ENCODE results near the gene EBLN1. TPM values are rescaled to one million over a fixed set of nuclear protein-coding genes. Genes with fewer than 3 reads are reported as not detected.

Gene EBLN1
- total RNA-seq, 6 donors from 2014 or later, result not detected

DNA sequence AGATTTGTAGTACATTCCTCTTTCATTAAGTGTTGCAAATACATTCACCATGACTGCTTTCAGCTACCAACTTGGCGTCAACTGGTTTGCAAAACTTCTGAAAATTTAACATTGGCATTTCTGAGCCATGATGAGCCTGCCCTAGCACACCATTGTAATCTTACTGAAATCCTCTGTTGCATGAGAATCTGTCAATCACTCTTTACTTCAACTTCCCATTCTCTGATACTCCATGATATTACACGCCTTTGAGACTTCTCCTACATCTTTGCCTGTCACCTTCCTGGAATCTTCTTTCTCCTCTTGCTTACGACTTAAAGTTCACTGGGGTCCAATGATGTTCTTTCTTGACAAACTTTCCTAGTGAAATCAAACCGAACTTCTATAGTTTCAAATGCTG is 32.2 kb downstream of the EBLN1 start:
- Histone ChIP-seq H3K36me3 (no peaks in the 10 kb centered on the region), H3K4me1 (no peaks in the 10 kb centered on the region), H3K27me3 (no peaks in the 10 kb centered on the region), H3K27ac (no peak overlapping the region), H3K9me3 (peaks cover 0 to 3% (median 0%) of the 10 kb centered on the region in 4 donors), H3K4me3 (no peak overlapping the region)
- TF ChIP-seq POLR2AphosphoS5 (IDR thresholded peaks at IDR 0.05) (no peak), POLR2A (IDR thresholded peaks at IDR 0.05) (no peak), EP300 (IDR thresholded peaks at IDR 0.05) (no peak)
- TF ChIP-seq, protein P1, sequence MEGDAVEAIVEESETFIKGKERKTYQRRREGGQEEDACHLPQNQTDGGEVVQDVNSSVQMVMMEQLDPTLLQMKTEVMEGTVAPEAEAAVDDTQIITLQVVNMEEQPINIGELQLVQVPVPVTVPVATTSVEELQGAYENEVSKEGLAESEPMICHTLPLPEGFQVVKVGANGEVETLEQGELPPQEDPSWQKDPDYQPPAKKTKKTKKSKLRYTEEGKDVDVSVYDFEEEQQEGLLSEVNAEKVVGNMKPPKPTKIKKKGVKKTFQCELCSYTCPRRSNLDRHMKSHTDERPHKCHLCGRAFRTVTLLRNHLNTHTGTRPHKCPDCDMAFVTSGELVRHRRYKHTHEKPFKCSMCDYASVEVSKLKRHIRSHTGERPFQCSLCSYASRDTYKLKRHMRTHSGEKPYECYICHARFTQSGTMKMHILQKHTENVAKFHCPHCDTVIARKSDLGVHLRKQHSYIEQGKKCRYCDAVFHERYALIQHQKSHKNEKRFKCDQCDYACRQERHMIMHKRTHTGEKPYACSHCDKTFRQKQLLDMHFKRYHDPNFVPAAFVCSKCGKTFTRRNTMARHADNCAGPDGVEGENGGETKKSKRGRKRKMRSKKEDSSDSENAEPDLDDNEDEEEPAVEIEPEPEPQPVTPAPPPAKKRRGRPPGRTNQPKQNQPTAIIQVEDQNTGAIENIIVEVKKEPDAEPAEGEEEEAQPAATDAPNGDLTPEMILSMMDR (IDR thresholded peaks at IDR 0.05), result no peak
- 80 to 88% methylated on average over 4 of the region's 4 CpGs for WGBS, 2 donors
- DNase-seq, result no peak
- ATAC-seq (ENCODE audit: low FRiP score in 2 of 2), result no peak

DNA sequence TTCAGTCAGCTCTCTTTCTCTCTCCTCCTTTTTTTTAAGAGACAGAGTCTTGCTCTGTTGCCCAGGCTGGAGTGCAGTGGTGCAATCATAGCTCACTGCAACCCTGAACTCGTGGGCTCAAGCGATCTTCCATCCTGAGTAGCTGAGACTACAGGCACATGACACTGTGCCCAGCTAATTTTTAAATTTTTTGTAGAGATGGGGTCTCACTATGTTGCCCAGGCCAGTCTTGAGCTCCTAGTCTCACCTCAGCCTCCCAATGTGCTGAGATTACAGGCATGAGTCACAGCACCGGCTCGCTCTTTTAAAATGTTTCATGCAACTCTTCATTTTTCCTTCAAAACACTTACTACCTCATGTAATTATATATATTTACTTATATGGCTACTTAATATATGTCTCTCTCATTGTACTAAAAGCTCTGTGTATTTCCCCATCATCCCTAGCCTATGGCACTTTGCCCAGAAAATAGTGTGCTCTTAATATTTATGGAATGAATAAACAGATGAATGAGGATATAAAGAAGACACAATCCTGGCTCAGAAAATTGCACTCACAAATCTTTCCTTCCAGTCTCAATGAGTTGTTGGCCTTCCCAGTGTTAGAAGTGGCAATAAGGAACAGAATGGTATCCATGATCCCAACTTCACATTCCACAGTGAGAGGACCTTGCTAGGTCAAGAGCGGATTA is 33.9 kb downstream of the EBLN1 start:
- H3K9me3 ChIP-seq, result peaks cover 0 to 3% (median 0%) of the 10 kb centered on the region in 4 donors
- no peaks in the 10 kb centered on the region for H3K36me3 ChIP-seq
- H3K27me3 ChIP-seq, result no peaks in the 10 kb centered on the region
- no peak overlapping the region for H3K27ac ChIP-seq
- DNase-seq, result no peak
- no peak for ATAC-seq (ENCODE audit: low FRiP score in 2 of 2)
- TF ChIP-seq EP300 (IDR thresholded peaks at IDR 0.05), result no peak
- no peak overlapping the region for H3K4me3 ChIP-seq
- WGBS, 2 donors, result 76 to 79% methylated on average over 5 of the region's 5 CpGs
- no peaks in the 10 kb centered on the region for H3K4me1 ChIP-seq

DNA sequence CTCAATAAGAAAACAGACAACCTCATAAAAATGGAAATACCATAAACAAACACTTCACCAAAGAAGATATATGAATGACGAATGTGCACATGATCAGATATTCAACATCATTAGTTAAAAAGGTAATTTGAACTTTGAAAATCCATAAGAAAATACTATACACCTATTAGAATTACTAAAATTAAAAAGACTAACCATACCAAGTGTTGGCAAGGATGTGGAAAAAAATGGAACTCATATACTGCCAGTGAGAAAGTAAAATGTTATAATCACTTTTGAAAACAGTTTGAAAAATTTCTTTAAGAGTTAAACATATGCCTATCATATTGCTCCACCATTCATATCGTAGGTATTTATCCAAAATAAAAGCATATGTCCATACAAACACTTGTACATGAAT is 37.1 kb downstream of the EBLN1 start:
- ATAC-seq (ENCODE audit: low FRiP score in 2 of 2), result no peak
- H3K4me1 ChIP-seq, result no peaks in the 10 kb centered on the region
- peaks cover 0 to 3% (median 0%) of the 10 kb centered on the region in 4 donors for H3K9me3 ChIP-seq
- no peaks in the 10 kb centered on the region for H3K36me3 ChIP-seq
- 85 to 92% methylated on average over 2 of the region's 2 CpGs for WGBS, 2 donors
- H3K4me3 ChIP-seq, result no peak overlapping the region
- no peak for TF ChIP-seq POLR2AphosphoS5 (IDR thresholded peaks at IDR 0.05)
- no peak for TF ChIP-seq EP300 (IDR thresholded peaks at IDR 0.05)
- TF ChIP-seq, protein P1 (IDR thresholded peaks at IDR 0.05), result no peak
- no peak for TF ChIP-seq POLR2A (IDR thresholded peaks at IDR 0.05)
- DNase-seq, result no peak
- H3K27ac ChIP-seq, result no peak overlapping the region
- no peaks in the 10 kb centered on the region for H3K27me3 ChIP-seq

DNA sequence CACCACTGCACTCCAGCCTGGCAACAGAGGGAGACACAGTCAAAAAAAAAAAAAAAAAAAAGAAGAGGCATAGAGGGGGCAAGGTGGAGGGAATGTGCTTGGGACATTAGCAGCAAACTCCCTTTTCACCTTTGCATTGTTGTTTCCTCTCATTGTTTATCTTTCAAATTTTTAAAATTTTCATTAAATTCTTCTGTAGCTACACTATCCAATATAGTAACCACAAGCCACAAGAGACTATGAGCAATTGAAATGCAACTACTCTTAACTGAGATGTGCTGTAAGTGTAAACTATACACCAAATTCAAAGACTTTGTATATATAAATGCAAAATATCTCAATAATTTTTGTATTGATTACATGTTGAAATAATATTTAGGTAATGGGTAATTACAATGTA is 43.4 kb downstream of the EBLN1 start:
- Histone ChIP-seq H3K9me3 (peaks cover 0 to 5% (median 2%) of the 10 kb centered on the region in 4 donors), H3K4me3 (no peak overlapping the region), H3K27me3 (no peaks in the 10 kb centered on the region), H3K27ac (no peak overlapping the region), H3K36me3 (no peaks in the 10 kb centered on the region), H3K4me1 (no peaks in the 10 kb centered on the region)
- no peak for ATAC-seq (ENCODE audit: low FRiP score in 2 of 2)
- DNase-seq, result no peak
- TF ChIP-seq, protein P1 (IDR thresholded peaks at IDR 0.05), result no peak
- TF ChIP-seq POLR2A (IDR thresholded peaks at IDR 0.05), result no peak
- no peak for TF ChIP-seq POLR2AphosphoS5 (IDR thresholded peaks at IDR 0.05)
- no peak for TF ChIP-seq EP300 (IDR thresholded peaks at IDR 0.05)

DNA sequence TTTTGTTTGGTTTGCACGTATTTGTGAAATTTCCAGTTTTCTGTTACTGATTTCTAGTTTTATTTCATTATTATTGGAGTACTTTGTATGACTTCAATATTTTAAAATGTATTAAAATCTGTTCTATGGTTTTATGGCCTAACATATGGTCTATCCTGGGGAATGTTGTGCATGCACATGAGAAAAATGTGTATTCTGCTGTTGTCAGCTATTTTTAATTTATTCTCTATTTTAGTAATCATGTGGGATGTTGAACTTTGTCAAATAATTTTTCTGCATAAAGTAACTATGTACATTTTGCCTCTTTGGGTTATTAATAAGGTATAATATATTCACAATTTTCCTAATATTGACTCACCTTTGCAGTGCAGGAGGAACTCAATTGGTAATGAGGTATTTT is 46.7 kb downstream of the EBLN1 start:
- TF ChIP-seq EP300 (IDR thresholded peaks at IDR 0.05), result no peak
- TF ChIP-seq POLR2A (IDR thresholded peaks at IDR 0.05), result no peak
- TF ChIP-seq, protein P1 (IDR thresholded peaks at IDR 0.05), result no peak
- no peak for TF ChIP-seq POLR2AphosphoS5 (IDR thresholded peaks at IDR 0.05)
- DNase-seq (no peak), ATAC-seq (ENCODE audit: low FRiP score in 2 of 2) (no peak)
- H3K9me3 ChIP-seq, result peaks cover 0 to 5% (median 2%) of the 10 kb centered on the region in 4 donors
- H3K27me3 ChIP-seq, result no peaks in the 10 kb centered on the region
- H3K4me3 ChIP-seq, result no peak overlapping the region
- H3K4me1 ChIP-seq, result no peaks in the 10 kb centered on the region
- no peaks in the 10 kb centered on the region for H3K36me3 ChIP-seq
- 89 to 90% methylated on average over 1 of the region's 1 CpG for WGBS, 2 donors
- no peak overlapping the region for H3K27ac ChIP-seq

All from upper lobe of left lung (tissue), 6 donors.